Measurements from ENCODE around the gene ORC2. TPM values are rescaled to one million over a fixed set of nuclear protein-coding genes. Genes with fewer than 3 reads are reported as not detected.

ORC2 gene
- total RNA-seq, 1 donor from 2014 or later: 13.7 TPM

GRCh38 chr2:200862532-200863000 is 100.9 kb downstream of the ORC2 start:
- DNase-seq (ENCODE audit: extremely low read depth, low read depth, low spot score): no peak

GRCh38 chr2:200861617-200862155 is 101.8 kb downstream of the ORC2 start:
- DNase-seq (ENCODE audit: extremely low read depth, low read depth, low spot score): no peak

GRCh38 chr2:200860092-200860795 is 103.2 kb downstream of the ORC2 start:
- no peak for DNase-seq (ENCODE audit: extremely low read depth, low read depth, low spot score)

Other genes with a start within 250 kb of the ORC2 start
- 290 and 409 TPM in 2 replicates for gene BZW1, start 151.8 kb downstream of the ORC2 start, total RNA-seq
- gene CLK1, start 99.0 kb downstream of the ORC2 start, total RNA-seq: 41.5 and 54.4 TPM in 2 replicates
- 29.0 and 32.5 TPM in 2 replicates for gene PPIL3, start 74.6 kb downstream of the ORC2 start, total RNA-seq
- gene NIF3L1, start 74.3 kb downstream of the ORC2 start, total RNA-seq: 12.1 and 13.5 TPM in 2 replicates
- 6.2 and 11.0 TPM in 2 replicates for gene HYCC2, start 108.0 kb upstream of the ORC2 start, total RNA-seq
- 73.9 and 92.0 TPM in 2 replicates for gene NDUFB3, start 108.3 kb upstream of the ORC2 start, total RNA-seq
- 183 and 240 TPM in 2 replicates for gene CFLAR, start 152.5 kb upstream of the ORC2 start, total RNA-seq
- 32.3 and 42.1 TPM in 2 replicates for gene CASP10, start 219.5 kb upstream of the ORC2 start, total RNA-seq

All from glomerular endothelial cell (primary cell).